Large intestine (tissue), 3 donors: ENCODE data around the gene ZNF865. TPM values are rescaled to one million over a fixed set of nuclear protein-coding genes. Genes with fewer than 3 reads are reported as not detected.

Source experiments
- DNase-seq, 2 donors: peaks; one replicate each; pipeline versions ENCODE4 v3.0.0 to v3.0.0-alpha.2; 2013
- H3K27ac ChIP-seq: one replicate; pipeline ENCODE4 v1.5.1; 2013; ENCODE audit warnings: low read length
- H3K27me3 ChIP-seq: 2 replicates; pipeline ENCODE4 v1.6.1; 2013; ENCODE audit warnings: low read length; ENCODE audit not compliant: control insufficient read depth, insufficient read depth
- H3K36me3 ChIP-seq: 2 replicates; pipeline ENCODE4 v1.6.1; 2013; ENCODE audit warnings: low read length; ENCODE audit not compliant: control insufficient read depth, insufficient read depth
- H3K4me1 ChIP-seq: one replicate; pipeline ENCODE4 v1.6.1; 2013; ENCODE audit warnings: low read length; ENCODE audit not compliant: control insufficient read depth, insufficient read depth
- H3K4me3 ChIP-seq: one replicate; pipeline ENCODE4 v1.5.1; 2013; ENCODE audit warnings: low read length
- H3K9me3 ChIP-seq: one replicate; pipeline ENCODE4 v1.6.1; 2013; ENCODE audit warnings: mild to moderate bottlenecking, low read depth, low read length, moderate library complexity; ENCODE audit not compliant: control insufficient read depth
- WGBS: methylation state at CpG from one replicate; pipeline ENCODE4 v1.1.5; 2013; ENCODE audit warnings: low lambda C conversion rate; ENCODE audit not compliant: insufficient coverage; 5-methylcytosine and 5-hydroxymethylcytosine counted together
- polyA plus RNA-seq: library from polyadenylated mRNA; unstranded; fragments of 120-200 nt; gene quantifications from one replicate; pipeline ENCODE4 v1.2.1, GENCODE V29; 2013

The ZNF865 gene
- polyA plus RNA-seq, 1 donor: 10.4 TPM

DNA sequence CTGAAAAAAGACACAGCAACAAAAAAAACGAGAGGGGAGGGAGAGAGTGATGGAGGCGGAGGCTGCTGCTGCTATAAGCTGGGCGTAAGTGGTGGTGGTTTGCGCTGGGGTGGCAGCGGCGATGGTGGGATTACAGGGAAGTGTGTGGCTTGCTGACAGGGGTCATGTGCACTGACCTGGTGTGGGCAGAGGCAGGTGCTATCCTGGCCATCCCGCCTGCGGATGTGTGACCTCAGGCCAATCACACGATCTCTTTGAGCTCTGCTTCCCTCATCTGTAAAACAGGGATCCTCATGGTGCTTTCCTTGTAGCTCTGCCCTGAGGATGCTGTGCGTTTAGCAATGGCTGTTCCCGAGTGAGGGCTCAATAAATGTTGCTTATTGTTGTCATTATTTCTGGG is 32.1 kb downstream of the ZNF865 start:
- H3K9me3 ChIP-seq: peaks cover 5% of the 10 kb centered on the region
- DNase-seq: no peak
- H3K4me1 ChIP-seq: peaks cover 22% of the 10 kb centered on the region
- no peaks in the 10 kb centered on the region for H3K27me3 ChIP-seq
- H3K27ac ChIP-seq: no peak overlapping the region
- WGBS: no CpG with 5 or more reads among the region's 11 CpGs
- peaks cover 4% of the 10 kb centered on the region for H3K36me3 ChIP-seq
- H3K4me3 ChIP-seq: no peak overlapping the region

DNA sequence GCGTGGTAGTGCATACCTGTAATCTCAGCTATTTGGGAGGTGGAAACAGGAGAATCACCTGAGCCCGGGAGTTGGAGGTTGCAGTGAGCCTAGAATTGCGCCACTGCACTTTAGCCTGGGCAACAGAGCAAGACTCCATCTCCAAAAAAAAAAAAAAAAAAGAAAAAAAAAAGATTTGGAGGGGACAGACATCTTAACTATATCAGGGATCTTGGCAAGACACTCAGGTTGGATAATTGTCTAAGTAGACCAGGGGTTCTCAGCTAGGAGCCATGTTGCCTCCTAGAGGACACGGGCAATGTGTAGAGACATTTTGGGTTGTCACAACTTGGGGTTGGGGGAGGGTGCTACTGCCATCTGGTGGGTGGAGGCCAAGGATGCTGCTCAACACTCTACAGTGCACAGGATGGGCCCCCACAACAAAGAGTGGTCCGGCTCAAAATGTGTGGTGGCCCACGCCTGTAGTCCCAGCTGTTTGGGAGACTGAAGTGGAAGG is 33.5 kb downstream of the ZNF865 start:
- peaks cover 5% of the 10 kb centered on the region for H3K9me3 ChIP-seq
- H3K27me3 ChIP-seq: no peaks in the 10 kb centered on the region
- no CpG with 5 or more reads among the region's 6 CpGs for WGBS
- H3K4me3 ChIP-seq: no peak overlapping the region
- peaks cover 28% of the 10 kb centered on the region for H3K4me1 ChIP-seq
- H3K27ac ChIP-seq: no peak overlapping the region
- DNase-seq: peak in 1 of 2 donors; percentile 22
- H3K36me3 ChIP-seq: peaks cover 4% of the 10 kb centered on the region

DNA sequence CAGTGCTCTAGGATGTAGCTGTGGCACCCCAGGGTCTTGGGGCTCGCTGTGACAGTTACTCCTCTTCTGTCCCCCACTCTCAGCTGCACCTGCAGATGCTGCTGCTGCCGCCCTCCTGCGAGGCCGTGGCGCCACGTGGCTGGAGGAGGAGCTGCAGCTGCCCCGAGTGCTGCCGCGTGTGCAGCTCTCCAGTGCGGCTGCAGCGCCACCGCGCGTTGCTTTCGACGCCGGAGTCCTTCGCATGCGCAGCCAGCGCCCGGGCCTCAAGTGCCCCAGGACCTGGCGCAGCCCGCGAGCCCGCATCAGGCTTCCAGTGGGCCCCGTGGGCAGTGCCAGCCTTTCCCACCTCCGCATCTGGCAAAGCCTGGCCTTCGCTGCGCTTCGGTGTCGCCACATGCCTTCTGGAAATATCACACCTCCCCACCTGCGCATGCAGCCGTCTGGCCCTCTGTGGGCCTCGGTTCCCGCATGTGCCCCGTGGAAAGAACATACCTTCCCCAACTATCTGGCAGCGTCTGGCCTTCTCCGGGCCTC is 34.7 kb downstream of the ZNF865 start:
- no CpG with 5 or more reads among the region's 38 CpGs for WGBS
- H3K27ac ChIP-seq: peak overlapping the region; percentile 77
- peak overlapping the region; percentile 78 for H3K4me3 ChIP-seq
- H3K27me3 ChIP-seq: no peaks in the 10 kb centered on the region
- peaks cover 5% of the 10 kb centered on the region for H3K9me3 ChIP-seq
- H3K4me1 ChIP-seq: peaks cover 32% of the 10 kb centered on the region
- peaks cover 11% of the 10 kb centered on the region for H3K36me3 ChIP-seq
- peak; percentile 74 to 81 for DNase-seq

- peaks cover 5% of the 10 kb centered on the region for H3K9me3 ChIP-seq
- H3K4me1 ChIP-seq: peaks cover 27% of the 10 kb centered on the region
- peak within 1 kb of the TSS; percentile 77 for H3K27ac ChIP-seq
- H3K36me3 ChIP-seq: peaks cover 16% of the 10 kb centered on the region
- H3K4me3 ChIP-seq: peak within 1 kb of the TSS; percentile 78
- WGBS: no CpG with 5 or more reads among the region's 89 CpGs
- peak; percentile 45 to 78 for DNase-seq
- H3K27me3 ChIP-seq: no peaks in the 10 kb centered on the region
Measured at GRCh38 chr19:55640577-55641425, 35.4 kb downstream of the ZNF865 start, which contains the start of gene ZNF580. Gene ZNF580, plus strand, starts transcription at chr19:55641002. Its CDS starts 1,507 bp downstream, at chr19:55642509.

- peaks cover 5% of the 10 kb centered on the region for H3K9me3 ChIP-seq
- H3K36me3 ChIP-seq: peaks cover 16% of the 10 kb centered on the region
- H3K4me1 ChIP-seq: peaks cover 21% of the 10 kb centered on the region
- no peaks in the 10 kb centered on the region for H3K27me3 ChIP-seq
- WGBS: 3% methylated on average over 3 of the region's 25 CpGs
- H3K27ac ChIP-seq: peak overlapping the region; percentile 62
- peak in 1 of 2 donors; percentile 46 for DNase-seq
- H3K4me3 ChIP-seq: peak overlapping the region; percentile 78
Measured at GRCh38 chr19:55641426-55642152, 36.1 kb downstream of the ZNF865 start.

DNA sequence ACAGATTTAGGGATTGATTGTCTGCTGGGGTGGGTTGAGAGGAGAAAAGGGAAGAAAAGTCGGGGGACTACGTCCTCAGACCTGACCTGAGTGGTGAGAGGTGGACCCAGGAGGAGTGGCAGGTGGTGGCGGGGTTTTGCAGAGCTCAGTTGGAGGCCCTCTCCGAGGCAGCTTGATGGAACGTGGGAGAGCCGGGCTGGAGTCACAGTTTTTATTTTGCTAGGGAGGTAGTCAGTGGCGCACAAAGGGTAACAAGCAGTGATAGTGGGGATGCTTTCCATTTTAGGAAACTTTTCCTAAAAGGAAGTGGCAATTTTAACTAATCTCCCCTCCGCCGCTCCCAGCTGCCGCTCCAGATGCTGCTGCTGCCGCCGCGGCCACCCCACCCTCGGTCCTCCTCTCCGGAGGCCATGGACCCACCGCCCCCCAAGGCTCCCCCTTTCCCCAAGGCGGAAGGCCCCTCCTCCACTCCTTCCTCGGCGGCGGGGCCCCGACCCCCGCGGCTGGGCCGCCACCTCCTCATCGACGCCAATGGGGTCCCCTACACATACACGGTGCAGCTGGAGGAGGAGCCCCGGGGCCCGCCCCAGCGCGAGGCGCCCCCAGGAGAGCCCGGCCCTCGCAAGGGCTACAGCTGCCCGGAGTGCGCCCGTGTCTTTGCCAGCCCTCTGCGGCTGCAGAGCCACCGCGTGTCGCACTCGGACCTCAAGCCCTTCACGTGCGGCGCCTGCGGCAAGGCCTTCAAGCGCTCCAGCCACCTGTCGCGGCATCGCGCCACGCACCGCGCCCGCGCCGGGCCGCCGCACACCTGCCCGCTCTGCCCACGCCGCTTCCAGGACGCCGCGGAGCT is 36.9 kb downstream of the ZNF865 start:
- peaks cover 16% of the 10 kb centered on the region for H3K36me3 ChIP-seq
- no peaks in the 10 kb centered on the region for H3K27me3 ChIP-seq
- H3K27ac ChIP-seq: no peak overlapping the region
- H3K9me3 ChIP-seq: peaks cover 5% of the 10 kb centered on the region
- DNase-seq: peak in 1 of 2 donors; percentile 55
- peaks cover 21% of the 10 kb centered on the region for H3K4me1 ChIP-seq
- H3K4me3 ChIP-seq: peak overlapping the region; percentile 78
- WGBS: no CpG with 5 or more reads among the region's 65 CpGs

DNA sequence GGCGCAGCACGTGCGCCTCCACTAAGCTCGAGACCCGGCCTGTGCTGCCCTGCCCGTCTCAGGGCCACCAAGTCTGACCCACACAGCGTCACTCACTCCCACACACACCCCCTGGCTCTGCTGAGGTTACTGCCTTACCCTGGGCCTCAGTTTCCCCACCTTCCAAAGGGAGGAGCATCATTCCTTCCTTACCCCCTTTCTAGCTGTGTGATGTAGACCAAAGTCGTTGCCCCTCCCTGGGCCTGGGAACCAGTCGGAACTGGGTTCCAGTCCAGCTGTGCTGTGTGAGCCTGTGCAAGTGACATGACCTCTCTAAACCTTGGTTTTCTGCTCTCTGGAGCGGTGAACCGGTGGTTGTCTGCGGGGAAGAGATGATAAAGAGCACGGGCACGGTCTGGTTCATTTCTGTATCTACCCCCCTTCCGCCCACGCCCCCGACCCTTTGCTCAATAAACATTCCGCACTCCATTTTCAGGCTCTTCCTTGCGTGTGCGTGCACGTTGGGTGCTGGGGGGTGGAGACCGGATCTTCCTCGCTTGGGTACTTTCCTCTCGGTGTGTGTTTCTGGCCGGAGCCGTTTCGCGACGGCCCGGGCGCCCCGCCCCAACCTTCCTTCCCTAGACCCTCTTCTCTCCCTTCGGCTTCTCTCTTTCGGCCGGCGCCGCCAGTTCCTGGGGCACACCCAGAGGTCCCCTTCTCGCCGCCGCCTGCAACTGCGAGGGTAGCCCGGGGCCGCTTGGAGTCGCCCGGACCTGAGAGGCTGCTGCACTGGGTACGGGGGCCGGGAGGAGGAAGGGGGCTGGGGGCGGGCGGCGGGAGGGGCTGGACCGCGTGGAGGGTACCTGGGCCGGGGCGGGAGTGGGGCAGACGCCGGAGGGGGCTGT is 37.8 kb downstream of the ZNF865 start, which contains the start of gene ZNF581:
Gene ZNF581, plus strand, starts transcription at position 647 of the 884 bp plus-strand sequence. CDS start 923 bp downstream, outside the sequence.
- Histone ChIP-seq H3K27ac (peak within 1 kb of the TSS; percentile 68), H3K4me1 (peaks cover 21% of the 10 kb centered on the region)

GRCh38 chr19:55643887-55644176 is 38.4 kb downstream of the ZNF865 start:
- Histone ChIP-seq H3K27me3 (no peaks in the 10 kb centered on the region), H3K4me1 (peaks cover 24% of the 10 kb centered on the region), H3K9me3 (peaks cover 5% of the 10 kb centered on the region), H3K27ac (no peak overlapping the region), H3K4me3 (peak overlapping the region; percentile 78), H3K36me3 (peaks cover 12% of the 10 kb centered on the region)
- no peak for DNase-seq
- no CpG with 5 or more reads among the region's 15 CpGs for WGBS

More for the DNA sequence above, 37.8 kb downstream of the ZNF865 start, which contains the start of gene ZNF581:
- WGBS: 0% methylated on average over 1 of the region's 56 CpGs
- Histone ChIP-seq H3K36me3 (peaks cover 16% of the 10 kb centered on the region), H3K9me3 (peaks cover 5% of the 10 kb centered on the region), H3K4me3 (peak within 1 kb of the TSS; percentile 78), H3K27me3 (no peaks in the 10 kb centered on the region)
- peak; percentile 47 to 76 for DNase-seq

GRCh38 chr19:55644191-55644833 is 38.9 kb downstream of the ZNF865 start:
- no CpG with 5 or more reads among the region's 12 CpGs for WGBS
- H3K4me1 ChIP-seq: peaks cover 25% of the 10 kb centered on the region
- no peaks in the 10 kb centered on the region for H3K27me3 ChIP-seq
- H3K4me3 ChIP-seq: peak overlapping the region; percentile 78
- peaks cover 5% of the 10 kb centered on the region for H3K9me3 ChIP-seq
- H3K36me3 ChIP-seq: peaks cover 12% of the 10 kb centered on the region
- no peak overlapping the region for H3K27ac ChIP-seq
- no peak for DNase-seq
